Activated T-cell treated with anti-CD3 and anti-CD28 coated beads, Interleukin-2, amount 50 U/mL, for 4 hours (primary cell): ENCODE results near the gene CHADL. TPM values are rescaled to one million over a fixed set of nuclear protein-coding genes. Genes with fewer than 3 reads are reported as not detected.

ENCODE experiments used
- ATAC-seq, 2 donors: fragments of 200-7000 bp; cut with Tn5 transposase; one replicate each; pipeline ENCODE4 v1.10.0; 2021
- DNase-seq: peaks from one replicate; pipeline ENCODE4 v3.0.0-alpha.2; 2020
- H3K27me3 Mint-ChIP-seq: one replicate; pipeline ENCODE4 v1.8.0; 2021; ENCODE audit warnings: low read depth, mixed read lengths
- H3K36me3 Mint-ChIP-seq: one replicate; pipeline ENCODE4 v1.8.0; 2022; ENCODE audit warnings: mixed read lengths; ENCODE audit not compliant: insufficient read depth
- H3K4me1 Mint-ChIP-seq: one replicate; pipeline ENCODE4 v1.8.0; 2021; ENCODE audit warnings: low read depth, mixed read lengths
- H3K4me3 Mint-ChIP-seq: one replicate; pipeline ENCODE4 v1.8.0; 2021; ENCODE audit warnings: mild to moderate bottlenecking, moderate library complexity, mixed read lengths
- H3K9me3 Mint-ChIP-seq: one replicate; pipeline ENCODE4 v1.8.0; 2021; ENCODE audit warnings: mixed read lengths
- total RNA-seq, 3 donors: library from RNA; stranded (reverse); gene quantifications; one replicate each; pipeline ENCODE4 v1.2.1, GENCODE V29; 2021

CHADL gene, protein sequence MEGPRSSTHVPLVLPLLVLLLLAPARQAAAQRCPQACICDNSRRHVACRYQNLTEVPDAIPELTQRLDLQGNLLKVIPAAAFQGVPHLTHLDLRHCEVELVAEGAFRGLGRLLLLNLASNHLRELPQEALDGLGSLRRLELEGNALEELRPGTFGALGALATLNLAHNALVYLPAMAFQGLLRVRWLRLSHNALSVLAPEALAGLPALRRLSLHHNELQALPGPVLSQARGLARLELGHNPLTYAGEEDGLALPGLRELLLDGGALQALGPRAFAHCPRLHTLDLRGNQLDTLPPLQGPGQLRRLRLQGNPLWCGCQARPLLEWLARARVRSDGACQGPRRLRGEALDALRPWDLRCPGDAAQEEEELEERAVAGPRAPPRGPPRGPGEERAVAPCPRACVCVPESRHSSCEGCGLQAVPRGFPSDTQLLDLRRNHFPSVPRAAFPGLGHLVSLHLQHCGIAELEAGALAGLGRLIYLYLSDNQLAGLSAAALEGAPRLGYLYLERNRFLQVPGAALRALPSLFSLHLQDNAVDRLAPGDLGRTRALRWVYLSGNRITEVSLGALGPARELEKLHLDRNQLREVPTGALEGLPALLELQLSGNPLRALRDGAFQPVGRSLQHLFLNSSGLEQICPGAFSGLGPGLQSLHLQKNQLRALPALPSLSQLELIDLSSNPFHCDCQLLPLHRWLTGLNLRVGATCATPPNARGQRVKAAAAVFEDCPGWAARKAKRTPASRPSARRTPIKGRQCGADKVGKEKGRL
- total RNA-seq: under 1 TPM; 0.24 to 0.86 (median 0.60) TPM

DNA sequence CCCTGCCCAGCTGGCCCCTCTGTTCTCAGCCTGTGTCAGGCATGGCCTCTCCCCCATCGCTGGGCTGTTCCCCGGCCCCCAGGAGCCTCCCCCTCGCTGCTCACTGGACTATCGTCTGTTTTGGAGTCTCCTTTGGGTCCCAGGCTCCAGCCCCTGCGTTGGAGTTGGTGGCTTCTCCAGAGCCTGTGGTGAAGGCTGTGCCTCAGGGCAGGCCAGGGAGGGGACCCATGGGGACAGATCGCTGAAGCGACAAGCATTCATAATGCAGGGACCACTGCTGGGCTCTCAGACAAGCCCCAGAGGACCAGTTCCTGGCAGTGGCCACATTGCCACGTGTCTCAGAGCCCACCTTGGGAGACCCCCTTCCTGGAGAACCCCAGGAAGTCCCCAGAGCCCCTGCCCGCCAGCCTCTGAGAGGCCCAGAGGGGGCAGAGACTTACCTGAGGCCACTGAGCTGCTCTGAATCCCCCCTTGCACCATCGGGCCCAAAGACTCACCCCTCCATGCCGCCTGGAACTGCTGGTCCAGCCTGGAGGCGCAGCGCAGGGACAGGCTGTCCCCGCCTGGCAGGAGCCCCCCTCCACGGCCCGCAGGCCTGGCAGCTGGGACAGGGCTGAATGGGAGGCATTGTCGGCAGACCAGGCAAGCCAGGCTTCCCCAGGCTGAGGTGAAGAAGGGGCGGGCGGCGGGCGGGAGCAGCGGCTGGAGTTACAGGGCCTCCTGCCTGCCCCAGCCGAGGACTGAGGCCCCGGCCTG, at the start of gene CHADL:
CHADL (minus strand) TSS at position 555 of the 756 bp plus-strand sequence; CDS start at position 505, 50 bp downstream.
- Mint-ChIP-seq H3K4me1 (peaks cover 10% of the 10 kb centered on the region), H3K9me3 (no peaks in the 10 kb centered on the region), H3K4me3 (no peak within 1 kb of the TSS), H3K27me3 (no peaks in the 10 kb centered on the region), H3K36me3 (no peaks in the 10 kb centered on the region)
- ATAC-seq: no peak
- no peak for DNase-seq

DNA sequence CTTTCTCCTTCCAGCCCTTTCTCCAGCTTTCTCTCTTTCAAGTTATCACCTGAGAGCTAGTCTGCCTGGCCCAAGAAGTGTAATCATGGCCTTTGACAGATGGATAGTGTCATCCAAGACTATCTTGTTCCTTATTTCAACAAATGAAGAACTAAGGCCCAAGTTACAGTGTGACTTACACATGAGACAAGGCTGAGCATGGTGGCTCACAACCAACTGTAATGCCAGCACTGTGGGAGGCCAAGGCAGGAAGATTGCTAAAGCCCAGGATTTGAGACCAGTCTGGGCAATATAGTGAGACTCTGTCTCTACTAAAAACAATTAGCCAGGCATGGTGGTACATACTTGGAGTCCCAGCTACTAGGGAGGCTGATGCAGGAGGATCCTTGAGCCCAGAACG, 48.9 kb upstream of the CHADL start:
- H3K4me3 Mint-ChIP-seq: no peak overlapping the region
- DNase-seq: no peak
- H3K9me3 Mint-ChIP-seq: no peaks in the 10 kb centered on the region
- H3K36me3 Mint-ChIP-seq: peaks cover under 1% of the 10 kb centered on the region
- H3K4me1 Mint-ChIP-seq: peaks cover 14% of the 10 kb centered on the region
- ATAC-seq: no peak
- no peaks in the 10 kb centered on the region for H3K27me3 Mint-ChIP-seq

DNA sequence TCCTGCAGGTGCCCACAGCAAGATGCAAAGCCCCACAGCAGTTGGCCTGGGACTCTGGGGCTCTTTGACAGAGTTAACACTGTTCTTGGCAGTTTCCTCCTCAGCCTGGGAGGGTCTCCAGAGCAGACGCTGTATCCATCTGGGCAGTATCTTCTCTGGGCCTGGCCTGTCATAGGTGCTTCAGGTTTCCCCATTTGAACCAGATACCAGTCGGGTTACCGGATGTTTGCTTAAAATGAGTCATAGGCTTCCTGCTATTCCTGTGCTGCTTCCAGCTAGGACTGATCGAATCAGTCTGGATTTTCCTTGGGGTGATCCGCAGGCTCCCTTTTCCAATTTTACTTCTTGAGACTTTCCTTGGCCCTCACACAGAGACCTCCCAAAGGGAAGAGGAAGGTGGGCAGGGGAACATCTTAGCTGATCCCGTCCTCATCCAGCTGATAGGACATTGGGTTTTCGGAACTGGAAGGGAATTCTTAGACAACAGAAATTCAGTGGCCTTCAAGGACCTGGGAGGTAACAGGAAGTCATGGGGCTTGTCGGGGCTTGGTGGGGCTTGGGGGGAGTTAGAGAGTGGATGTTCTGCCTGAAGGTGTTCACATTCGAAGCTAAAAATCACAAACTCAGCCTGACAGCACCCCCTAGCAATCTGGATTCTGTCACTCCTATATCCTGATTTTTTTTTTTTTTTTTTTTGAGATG, 47.7 kb upstream of the CHADL start:
- ATAC-seq (no peak), DNase-seq (no peak)
- H3K9me3 Mint-ChIP-seq: no peaks in the 10 kb centered on the region
- H3K4me3 Mint-ChIP-seq: peak overlapping the region; percentile 43
- H3K27me3 Mint-ChIP-seq: no peaks in the 10 kb centered on the region
- H3K4me1 Mint-ChIP-seq: peaks cover 23% of the 10 kb centered on the region
- H3K36me3 Mint-ChIP-seq: peaks cover 5% of the 10 kb centered on the region

DNA sequence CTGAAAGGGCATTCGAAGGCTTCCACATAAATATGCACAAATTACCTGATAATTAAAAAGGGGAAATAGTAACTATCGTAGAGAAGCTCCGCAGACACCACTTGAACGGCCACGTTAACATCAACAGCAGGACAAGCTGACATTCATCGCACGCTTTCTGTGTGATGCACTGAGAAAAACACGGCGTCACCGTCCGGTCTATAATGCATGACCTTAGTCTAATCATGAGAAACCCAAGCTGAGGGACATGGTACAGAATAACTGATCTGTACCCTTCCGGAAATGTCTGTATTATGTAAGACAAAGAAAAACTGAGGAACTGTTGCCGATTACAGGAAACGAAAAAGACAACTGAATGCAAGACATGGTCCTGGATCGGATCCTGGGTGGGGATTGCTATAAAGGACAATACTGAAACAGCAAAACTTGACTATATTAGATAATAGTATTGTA, 45.9 kb upstream of the CHADL start:
- H3K4me1 Mint-ChIP-seq: peaks cover 31% of the 10 kb centered on the region
- H3K4me3 Mint-ChIP-seq: peak overlapping the region; percentile 92
- H3K27me3 Mint-ChIP-seq: no peaks in the 10 kb centered on the region
- no peaks in the 10 kb centered on the region for H3K9me3 Mint-ChIP-seq
- DNase-seq (peak; percentile 32), ATAC-seq (peak; percentile 2 to 4)
- peaks cover 9% of the 10 kb centered on the region for H3K36me3 Mint-ChIP-seq

DNA sequence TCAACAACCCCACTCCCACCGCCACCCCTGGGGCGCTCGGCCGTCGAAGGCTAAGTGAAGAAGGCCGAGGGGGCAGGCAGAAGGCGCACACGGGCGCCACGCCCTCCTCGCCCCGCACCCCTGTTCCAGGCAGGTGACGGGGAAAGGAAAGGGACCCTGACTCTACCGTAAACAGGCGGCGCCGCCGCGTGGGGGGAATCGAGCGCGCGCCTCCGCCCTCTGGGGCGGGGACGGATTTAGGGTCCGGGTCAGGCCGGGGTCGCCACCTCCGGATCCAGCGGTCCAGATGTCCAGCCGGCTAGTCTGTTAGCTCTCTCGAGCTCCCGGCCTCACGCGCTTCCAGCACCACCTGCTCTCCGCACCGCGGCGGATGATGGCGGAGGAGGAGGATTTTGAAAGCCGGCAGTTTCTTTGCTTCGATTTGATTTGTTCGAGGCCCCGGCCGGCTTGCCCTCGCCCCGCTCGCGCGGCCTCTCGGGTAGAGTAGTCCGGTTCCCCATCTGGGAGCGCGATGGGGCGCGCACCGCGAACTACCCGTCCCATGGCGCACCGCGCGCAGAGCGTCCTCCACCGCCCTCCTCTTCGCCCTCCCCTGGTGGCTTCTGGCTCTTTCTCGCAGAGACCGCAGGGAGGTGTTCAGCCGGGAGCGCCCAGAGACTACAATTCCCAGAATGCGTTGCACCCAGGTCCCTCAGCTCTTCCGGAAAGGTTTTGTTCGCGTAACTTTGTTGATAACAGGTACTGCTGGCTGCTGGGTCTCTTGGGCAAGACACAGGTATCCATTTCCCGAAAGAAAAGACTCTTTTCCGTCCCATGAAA, 45.3 kb upstream of the CHADL start, which contains the start of gene RANGAP1:
RANGAP1 (minus strand) TSS at position 368 of the 819 bp plus-strand sequence. CDS start 5,143 bp downstream, outside the sequence.
- peak; percentile 94 to 96 for ATAC-seq
- Mint-ChIP-seq H3K4me1 (peaks cover 33% of the 10 kb centered on the region), H3K9me3 (no peaks in the 10 kb centered on the region), H3K36me3 (peaks cover 11% of the 10 kb centered on the region), H3K27me3 (no peaks in the 10 kb centered on the region), H3K4me3 (peak within 1 kb of the TSS; percentile 92)
- peak; percentile 95 for DNase-seq

DNA sequence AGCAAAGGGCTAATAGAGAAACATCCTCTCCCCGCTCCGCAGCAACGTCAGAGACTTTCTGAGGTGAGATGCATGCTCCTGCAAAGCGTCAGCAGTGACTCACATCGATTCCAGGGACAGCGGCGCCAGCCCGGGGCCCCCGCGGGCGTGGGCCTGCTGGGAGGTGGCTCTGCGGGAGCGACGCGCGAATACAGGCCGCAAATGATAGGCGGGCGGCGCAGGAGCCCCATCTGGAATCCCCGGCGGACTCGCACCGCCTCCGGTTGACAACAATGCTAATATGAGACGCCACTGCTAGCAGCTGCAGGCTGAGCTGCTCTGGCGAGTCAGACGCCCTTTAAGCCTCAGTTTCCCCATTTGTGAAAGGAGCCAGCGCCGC, 44.7 kb upstream of the CHADL start:
- H3K4me3 Mint-ChIP-seq: peak overlapping the region; percentile 92
- no peaks in the 10 kb centered on the region for H3K27me3 Mint-ChIP-seq
- peak; percentile 85 for DNase-seq
- peak; percentile 73 to 75 for ATAC-seq
- no peaks in the 10 kb centered on the region for H3K9me3 Mint-ChIP-seq
- H3K4me1 Mint-ChIP-seq: peaks cover 37% of the 10 kb centered on the region
- peaks cover 13% of the 10 kb centered on the region for H3K36me3 Mint-ChIP-seq

DNA sequence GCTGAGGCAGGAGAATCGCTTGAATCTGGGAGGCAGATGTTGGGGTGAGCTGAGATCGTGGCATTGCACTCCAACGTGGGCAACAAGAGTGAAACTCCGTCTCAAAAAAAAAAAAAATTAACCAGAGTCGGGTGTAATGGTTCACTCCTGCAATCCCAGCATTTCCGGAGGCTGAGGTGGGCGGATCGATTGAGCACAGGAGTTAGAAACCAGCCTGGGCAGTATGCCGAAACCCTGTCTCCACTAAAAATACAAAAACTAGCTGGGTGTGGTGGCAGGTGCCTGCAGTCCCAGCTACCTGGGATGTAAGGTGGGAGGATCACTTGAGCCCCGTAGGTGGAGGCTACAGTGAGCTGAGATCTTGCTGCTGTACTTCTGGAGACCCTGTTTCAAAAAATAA, 43.7 kb upstream of the CHADL start:
- Mint-ChIP-seq H3K36me3 (peaks cover 16% of the 10 kb centered on the region), H3K27me3 (no peaks in the 10 kb centered on the region), H3K9me3 (no peaks in the 10 kb centered on the region), H3K4me1 (peaks cover 37% of the 10 kb centered on the region), H3K4me3 (peak overlapping the region; percentile 92)
- ATAC-seq: no peak
- no peak for DNase-seq

DNA sequence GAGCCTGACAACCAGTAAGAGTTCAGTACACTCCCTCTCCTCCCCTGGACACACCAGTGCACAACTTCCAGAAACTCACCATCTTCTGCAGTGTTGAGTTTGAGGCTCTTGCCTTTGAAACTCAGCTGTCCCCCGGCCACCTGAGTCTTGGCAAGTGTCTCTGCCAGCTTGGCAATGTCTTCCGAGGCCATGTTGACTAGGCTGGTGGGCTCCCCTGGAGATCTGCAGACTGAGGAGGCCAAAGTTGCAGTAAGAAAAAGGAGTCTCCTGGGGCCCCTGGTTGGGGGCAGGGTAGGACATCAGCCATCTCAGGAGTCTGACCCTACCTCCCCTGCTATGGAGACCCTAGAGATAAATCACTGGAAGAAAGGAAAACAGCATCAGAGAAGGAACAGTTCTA, 40.1 kb upstream of the CHADL start:
- Mint-ChIP-seq H3K27me3 (no peaks in the 10 kb centered on the region), H3K36me3 (peaks cover 27% of the 10 kb centered on the region), H3K9me3 (no peaks in the 10 kb centered on the region)

DNA sequence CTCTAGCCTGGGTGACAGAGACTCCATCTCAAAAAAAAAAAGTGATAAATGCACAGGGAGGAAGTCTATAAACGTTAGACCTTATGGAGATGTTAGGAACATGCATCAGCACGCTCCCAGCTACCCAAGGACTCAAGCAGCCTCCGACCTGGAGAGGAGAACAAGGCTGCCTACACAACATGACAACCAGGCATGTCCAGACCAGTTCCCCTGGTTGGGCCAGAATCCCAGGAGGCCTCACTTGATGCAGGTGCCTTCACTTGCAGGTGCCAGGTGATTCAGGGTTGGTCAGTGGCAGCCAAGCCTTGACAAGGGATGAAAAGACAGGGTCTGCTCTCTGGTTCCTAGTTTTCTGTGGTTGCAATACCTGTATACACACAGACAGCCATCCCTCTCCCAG, 39.3 kb upstream of the CHADL start:
- no peak for DNase-seq
- Mint-ChIP-seq H3K36me3 (peaks cover 30% of the 10 kb centered on the region), H3K4me3 (no peak overlapping the region), H3K4me1 (peaks cover 24% of the 10 kb centered on the region), H3K9me3 (no peaks in the 10 kb centered on the region), H3K27me3 (no peaks in the 10 kb centered on the region)
- ATAC-seq: no peak

More for the DNA sequence above, 40.1 kb upstream of the CHADL start:
- Mint-ChIP-seq H3K4me1 (peaks cover 26% of the 10 kb centered on the region), H3K4me3 (no peak overlapping the region)
- no peak for ATAC-seq
- no peak for DNase-seq

DNA sequence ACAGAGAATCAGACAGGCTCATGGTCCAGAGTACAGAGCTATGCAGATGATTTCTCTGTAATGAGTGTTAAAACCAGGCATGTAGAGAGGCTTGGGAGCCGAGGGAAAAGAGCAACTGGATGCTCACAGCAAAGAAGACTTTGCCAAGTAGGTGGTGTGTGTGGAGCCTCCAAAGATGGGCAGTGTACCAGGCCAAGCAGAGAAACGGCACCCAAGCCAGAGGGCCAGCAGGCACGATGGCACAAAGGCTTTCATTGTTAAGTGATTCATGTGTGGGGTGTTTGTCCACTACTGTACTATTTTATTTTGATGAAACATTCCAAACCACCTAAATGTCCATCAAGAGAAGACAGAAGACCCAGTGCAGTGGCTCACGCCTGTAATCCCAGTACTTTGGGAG, 34.1 kb upstream of the CHADL start:
- Mint-ChIP-seq H3K27me3 (no peaks in the 10 kb centered on the region), H3K4me3 (no peak overlapping the region), H3K36me3 (peaks cover 38% of the 10 kb centered on the region), H3K4me1 (no peaks in the 10 kb centered on the region), H3K9me3 (no peaks in the 10 kb centered on the region)
- ATAC-seq (no peak), DNase-seq (no peak)

DNA sequence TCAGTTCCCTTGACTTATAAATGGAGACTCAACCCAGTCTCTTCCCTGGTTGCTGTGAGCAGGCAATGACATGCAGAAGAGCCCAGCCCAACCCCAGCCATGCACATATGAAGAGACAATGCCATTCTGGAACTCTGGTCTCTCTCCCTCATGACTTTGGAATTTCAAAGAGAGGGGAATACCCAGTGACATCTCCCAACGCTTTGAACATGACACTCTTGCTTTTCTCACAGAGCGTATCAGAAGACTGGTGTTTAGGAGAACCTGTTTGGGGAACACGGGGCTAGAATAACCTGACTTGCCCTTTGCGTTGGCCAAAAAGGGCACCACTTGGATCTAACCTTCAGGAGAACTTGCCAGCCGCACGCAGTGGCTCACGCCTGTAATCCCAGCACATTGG, 32.4 kb upstream of the CHADL start:
- H3K36me3 Mint-ChIP-seq: peaks cover 39% of the 10 kb centered on the region
- ATAC-seq (no peak), DNase-seq (no peak)
- H3K4me3 Mint-ChIP-seq: no peak overlapping the region
- no peaks in the 10 kb centered on the region for H3K9me3 Mint-ChIP-seq
- peaks cover 2% of the 10 kb centered on the region for H3K4me1 Mint-ChIP-seq
- no peaks in the 10 kb centered on the region for H3K27me3 Mint-ChIP-seq

DNA sequence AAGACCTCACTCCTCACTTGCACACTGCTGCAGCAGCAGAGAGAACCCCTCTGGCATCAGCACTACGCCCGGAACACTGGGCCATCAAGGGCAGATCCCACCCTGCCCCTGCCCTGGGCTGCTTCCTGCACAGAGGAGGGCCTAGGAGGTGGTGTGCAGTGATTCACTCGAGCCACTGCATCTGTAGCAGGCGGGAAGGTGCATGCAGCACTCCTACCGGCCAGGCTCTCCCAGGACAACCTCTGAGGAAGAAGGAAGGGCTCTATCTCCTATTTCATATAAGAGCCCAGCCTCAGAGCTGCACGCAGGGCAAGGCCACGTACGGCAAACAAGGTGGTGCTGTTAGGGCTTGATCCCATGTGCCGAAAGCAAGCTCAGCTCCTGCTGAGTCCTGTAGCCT, 31.1 kb upstream of the CHADL start:
- DNase-seq (no peak), ATAC-seq (no peak)
- peaks cover 2% of the 10 kb centered on the region for H3K4me1 Mint-ChIP-seq
- H3K27me3 Mint-ChIP-seq: no peaks in the 10 kb centered on the region
- H3K9me3 Mint-ChIP-seq: no peaks in the 10 kb centered on the region
- H3K4me3 Mint-ChIP-seq: no peak overlapping the region
- H3K36me3 Mint-ChIP-seq: peaks cover 32% of the 10 kb centered on the region

DNA sequence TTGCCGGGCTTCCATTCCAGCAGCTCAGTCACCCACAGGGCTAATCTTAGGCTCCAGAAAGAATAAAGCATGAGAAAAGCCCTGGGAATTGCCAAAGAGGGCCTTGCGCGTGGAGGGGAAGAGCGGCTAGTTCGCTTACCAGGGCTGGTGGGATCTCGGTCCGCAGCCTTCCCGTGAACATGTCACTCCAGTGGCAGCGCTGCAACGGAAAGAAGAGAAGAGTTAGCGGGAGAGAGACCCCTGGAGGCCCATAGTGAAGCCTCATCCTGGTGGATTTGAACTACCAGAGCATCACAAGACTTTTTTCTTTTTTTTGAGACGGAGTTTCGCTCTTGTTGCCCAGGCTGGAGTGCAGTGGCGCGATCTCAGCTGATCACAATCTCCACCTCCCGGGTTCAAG, 27.2 kb upstream of the CHADL start:
- H3K36me3 Mint-ChIP-seq: peaks cover 30% of the 10 kb centered on the region
- H3K4me1 Mint-ChIP-seq: peaks cover 2% of the 10 kb centered on the region
- H3K9me3 Mint-ChIP-seq: no peaks in the 10 kb centered on the region
- DNase-seq (no peak), ATAC-seq (no peak)
- no peak overlapping the region for H3K4me3 Mint-ChIP-seq
- H3K27me3 Mint-ChIP-seq: no peaks in the 10 kb centered on the region
